ENCODE data around the gene SBDS. TPM values are rescaled to one million over a fixed set of nuclear protein-coding genes. Genes with fewer than 3 reads are reported as not detected.
A peak's percentile ranks its signal among the peaks of the same experiment; 100 is the strongest.

Gene SBDS
- total RNA-seq, 1 donor: 78.9 TPM

DNA sequence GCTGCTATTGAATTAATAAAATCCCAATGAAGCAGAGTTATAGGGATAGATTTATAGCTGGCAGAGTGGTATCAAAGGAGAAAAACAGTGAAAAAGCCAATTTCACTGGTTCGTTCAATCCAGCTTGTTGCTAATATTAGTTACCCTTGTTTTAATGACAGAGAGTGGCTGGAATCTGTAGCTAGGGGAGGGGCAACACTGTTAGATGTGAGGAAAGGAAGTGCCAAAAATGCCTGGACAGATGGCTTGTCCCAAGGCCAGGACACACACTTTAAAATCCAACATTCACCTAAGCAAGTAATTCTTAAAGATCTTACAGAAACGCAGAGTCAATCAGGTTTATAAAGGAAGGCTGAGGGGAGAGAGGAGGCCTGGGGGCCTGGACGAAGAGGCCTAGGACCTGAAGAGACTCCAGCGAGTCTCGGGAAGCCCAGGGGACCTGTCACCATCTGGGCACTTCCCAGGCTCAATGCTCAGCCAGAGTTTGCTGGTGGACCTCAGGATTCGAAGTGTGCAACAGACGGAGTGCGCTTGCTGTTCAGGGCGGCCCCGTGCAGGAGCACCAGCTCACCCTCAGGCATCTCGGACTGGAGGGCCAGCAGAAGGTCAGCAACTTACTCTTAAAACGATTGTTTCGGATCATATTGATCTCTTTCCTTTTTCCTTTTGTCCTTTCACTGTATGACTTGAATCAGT is 37.6 kb downstream of the SBDS start:
- Histone ChIP-seq H4K20me1 (ENCODE audit: insufficient read depth, low read length) (peaks cover 2% of the 10 kb centered on the region), H3K27me3 (ENCODE audit: insufficient read depth, low read length) (no peaks in the 10 kb centered on the region), H3K4me3 (ENCODE audit: insufficient read depth, low read length) (no peak overlapping the region), H3K36me3 (ENCODE audit: insufficient read depth, low read length) (peaks cover 56% of the 10 kb centered on the region), H3K4me2 (ENCODE audit: insufficient read depth, low read length) (no peak overlapping the region), H3K9me3 (ENCODE audit: low read depth, low read length) (no peaks in the 10 kb centered on the region), H3K27ac (ENCODE audit: low read depth, low read length) (no peak overlapping the region), H2AFZ (ENCODE audit: low read length) (no peak overlapping the region), H3K4me1 (ENCODE audit: insufficient read depth, low read length) (no peaks in the 10 kb centered on the region), H3K79me2 (ENCODE audit: insufficient read depth, low read length) (no peaks in the 10 kb centered on the region)
- TF ChIP-seq, protein P1, sequence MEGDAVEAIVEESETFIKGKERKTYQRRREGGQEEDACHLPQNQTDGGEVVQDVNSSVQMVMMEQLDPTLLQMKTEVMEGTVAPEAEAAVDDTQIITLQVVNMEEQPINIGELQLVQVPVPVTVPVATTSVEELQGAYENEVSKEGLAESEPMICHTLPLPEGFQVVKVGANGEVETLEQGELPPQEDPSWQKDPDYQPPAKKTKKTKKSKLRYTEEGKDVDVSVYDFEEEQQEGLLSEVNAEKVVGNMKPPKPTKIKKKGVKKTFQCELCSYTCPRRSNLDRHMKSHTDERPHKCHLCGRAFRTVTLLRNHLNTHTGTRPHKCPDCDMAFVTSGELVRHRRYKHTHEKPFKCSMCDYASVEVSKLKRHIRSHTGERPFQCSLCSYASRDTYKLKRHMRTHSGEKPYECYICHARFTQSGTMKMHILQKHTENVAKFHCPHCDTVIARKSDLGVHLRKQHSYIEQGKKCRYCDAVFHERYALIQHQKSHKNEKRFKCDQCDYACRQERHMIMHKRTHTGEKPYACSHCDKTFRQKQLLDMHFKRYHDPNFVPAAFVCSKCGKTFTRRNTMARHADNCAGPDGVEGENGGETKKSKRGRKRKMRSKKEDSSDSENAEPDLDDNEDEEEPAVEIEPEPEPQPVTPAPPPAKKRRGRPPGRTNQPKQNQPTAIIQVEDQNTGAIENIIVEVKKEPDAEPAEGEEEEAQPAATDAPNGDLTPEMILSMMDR (IDR thresholded peaks at IDR 0.05; ENCODE audit: extremely low read depth, low read depth, low read length): no peak
- no peak for DNase-seq (ENCODE audit: insufficient read length, low spot score, missing footprints)

DNA sequence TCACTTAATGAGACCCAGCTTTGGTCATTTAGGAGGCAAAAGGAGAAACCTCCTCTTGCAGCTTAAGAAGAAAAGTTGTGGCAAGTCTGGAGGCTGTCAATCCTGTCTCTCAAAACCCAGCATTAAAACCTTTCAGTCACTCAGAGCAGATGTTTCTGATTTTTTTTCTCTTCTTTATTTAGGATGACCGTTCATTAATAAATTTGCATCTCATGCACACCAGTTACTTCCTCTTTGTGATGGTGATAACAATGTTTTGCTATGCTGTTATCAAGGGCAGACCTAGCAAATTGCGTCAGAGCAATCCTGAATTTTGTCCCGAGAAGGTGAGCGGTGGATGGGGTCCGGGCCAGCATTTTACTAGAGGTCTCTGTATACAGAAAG is 42.4 kb downstream of the SBDS start:
- H4K20me1 ChIP-seq (ENCODE audit: insufficient read depth, low read length): peaks cover 3% of the 10 kb centered on the region
- H3K36me3 ChIP-seq (ENCODE audit: insufficient read depth, low read length): peaks cover 86% of the 10 kb centered on the region
- H3K27me3 ChIP-seq (ENCODE audit: insufficient read depth, low read length): no peaks in the 10 kb centered on the region
- no peak overlapping the region for H2AFZ ChIP-seq (ENCODE audit: low read length)
- TF ChIP-seq, protein P1 (IDR thresholded peaks at IDR 0.05; ENCODE audit: extremely low read depth, low read depth, low read length): no peak
- peaks cover 6% of the 10 kb centered on the region for H3K4me1 ChIP-seq (ENCODE audit: insufficient read depth, low read length)
- H3K9me3 ChIP-seq (ENCODE audit: low read depth, low read length): no peaks in the 10 kb centered on the region
- no peak overlapping the region for H3K4me2 ChIP-seq (ENCODE audit: insufficient read depth, low read length)
- H3K27ac ChIP-seq (ENCODE audit: low read depth, low read length): no peak overlapping the region
- no peak for DNase-seq (ENCODE audit: insufficient read length, low spot score, missing footprints)
- H3K4me3 ChIP-seq (ENCODE audit: insufficient read depth, low read length): no peak overlapping the region
- no peaks in the 10 kb centered on the region for H3K79me2 ChIP-seq (ENCODE audit: insufficient read depth, low read length)

DNA sequence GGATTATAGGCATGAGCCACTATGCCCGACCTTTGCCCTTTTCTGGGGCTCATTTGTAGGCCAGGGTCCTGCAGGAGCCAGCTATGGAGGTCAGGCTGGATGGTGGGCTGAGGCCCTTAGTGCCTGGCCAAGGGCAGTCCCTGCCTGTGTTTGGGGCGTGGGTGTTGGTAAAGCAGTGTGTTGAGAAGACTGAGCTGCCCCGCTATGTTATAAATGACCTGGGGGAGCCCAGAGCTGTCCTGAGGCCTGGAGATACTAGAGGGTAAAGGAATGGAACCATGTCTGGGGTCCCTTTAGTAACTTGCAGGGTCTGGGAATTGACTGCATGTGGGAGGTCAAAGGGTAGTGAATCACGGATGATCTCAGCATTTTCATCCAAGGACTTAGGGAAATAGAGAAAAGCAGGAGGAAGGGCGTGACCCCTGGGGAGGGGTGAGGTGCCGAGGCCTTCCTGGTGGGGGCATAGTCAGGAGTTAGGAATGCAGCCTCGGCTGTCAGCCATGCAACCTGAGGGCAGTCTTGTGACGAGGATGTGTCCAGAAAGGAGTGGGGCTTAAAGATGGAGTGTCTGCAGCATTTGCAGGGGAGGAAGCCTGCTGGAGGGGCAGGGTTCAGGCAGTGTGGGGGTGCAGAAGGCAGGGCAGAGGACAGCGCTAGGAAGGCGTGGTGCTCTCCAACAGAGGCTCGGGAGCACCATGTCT is 42.9 kb downstream of the SBDS start:
- no peaks in the 10 kb centered on the region for H3K9me3 ChIP-seq (ENCODE audit: low read depth, low read length)
- H3K4me1 ChIP-seq (ENCODE audit: insufficient read depth, low read length): peaks cover 6% of the 10 kb centered on the region
- peak; percentile 84 for DNase-seq (ENCODE audit: insufficient read length, low spot score, missing footprints)
- H3K79me2 ChIP-seq (ENCODE audit: insufficient read depth, low read length): no peaks in the 10 kb centered on the region
- TF ChIP-seq, protein P1 (IDR thresholded peaks at IDR 0.05; ENCODE audit: extremely low read depth, low read depth, low read length): no peak
- peaks cover 85% of the 10 kb centered on the region for H3K36me3 ChIP-seq (ENCODE audit: insufficient read depth, low read length)
- no peaks in the 10 kb centered on the region for H3K27me3 ChIP-seq (ENCODE audit: insufficient read depth, low read length)
- peak overlapping the region; percentile 51 for H3K27ac ChIP-seq (ENCODE audit: low read depth, low read length)
- no peak overlapping the region for H3K4me3 ChIP-seq (ENCODE audit: insufficient read depth, low read length)
- H2AFZ ChIP-seq (ENCODE audit: low read length): no peak overlapping the region
- H3K4me2 ChIP-seq (ENCODE audit: insufficient read depth, low read length): no peak overlapping the region
- H4K20me1 ChIP-seq (ENCODE audit: insufficient read depth, low read length): peaks cover 3% of the 10 kb centered on the region

DNA sequence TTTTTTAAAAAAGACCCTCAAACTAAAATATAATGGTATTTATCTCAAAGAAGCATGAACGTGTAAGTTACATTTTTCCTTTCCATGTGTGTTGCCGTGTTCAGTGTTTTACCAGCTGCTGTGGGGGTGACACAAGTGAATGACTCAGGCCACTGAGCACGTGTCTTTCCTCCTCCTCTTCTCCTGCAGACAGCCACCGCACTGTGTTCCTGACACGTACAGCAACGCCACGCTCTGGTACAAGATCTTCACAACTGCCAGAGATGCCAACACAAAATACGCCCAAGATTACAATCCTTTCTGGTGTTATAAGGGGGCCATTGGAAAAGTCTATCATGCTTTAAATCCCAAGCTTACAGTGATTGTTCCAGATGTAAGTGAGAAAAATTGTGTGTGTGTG is 44.6 kb downstream of the SBDS start:
- no peaks in the 10 kb centered on the region for H3K9me3 ChIP-seq (ENCODE audit: low read depth, low read length)
- H3K4me2 ChIP-seq (ENCODE audit: insufficient read depth, low read length): no peak overlapping the region
- H2AFZ ChIP-seq (ENCODE audit: low read length): no peak overlapping the region
- no peaks in the 10 kb centered on the region for H3K27me3 ChIP-seq (ENCODE audit: insufficient read depth, low read length)
- peaks cover 6% of the 10 kb centered on the region for H3K4me1 ChIP-seq (ENCODE audit: insufficient read depth, low read length)
- TF ChIP-seq, protein P1 (IDR thresholded peaks at IDR 0.05; ENCODE audit: extremely low read depth, low read depth, low read length): no peak
- H4K20me1 ChIP-seq (ENCODE audit: insufficient read depth, low read length): peaks cover 3% of the 10 kb centered on the region
- H3K79me2 ChIP-seq (ENCODE audit: insufficient read depth, low read length): no peaks in the 10 kb centered on the region
- no peak overlapping the region for H3K4me3 ChIP-seq (ENCODE audit: insufficient read depth, low read length)
- peak overlapping the region; percentile 8 for H3K27ac ChIP-seq (ENCODE audit: low read depth, low read length)
- DNase-seq (ENCODE audit: insufficient read length, low spot score, missing footprints): peak; percentile 41
- peaks cover 72% of the 10 kb centered on the region for H3K36me3 ChIP-seq (ENCODE audit: insufficient read depth, low read length)

All from osteoblast (primary cell).